SK-N-SH treated with all-trans-retinoic acid at 6 μM for 48 hours (cell line): Measurements from ENCODE around the gene POLR3A.
A peak's percentile ranks its signal among the peaks of the same experiment; 100 is the strongest.

Experiments used
- ATAC-seq: fragments of 200-7000 bp; cut with Tn5 transposase; 3 replicates; pipeline ENCODE4 v1.9.1; 2020; ENCODE audit warnings: mild to moderate bottlenecking, moderate library complexity
- BACH2 ChIP-seq: fragments of 250-450 bp; sonication (Bioruptor Pico); IDR thresholded peaks from 2 replicates; pipeline ENCODE4 v1.9.0; 2021; ENCODE audit warnings: mild to moderate bottlenecking, borderline replicate concordance
- CSDC2 ChIP-seq: fragments of 250-450 bp; sonication (Bioruptor Pico); IDR thresholded peaks from 2 replicates; pipeline ENCODE4 v1.5.0; 2020; ENCODE audit warnings: mild to moderate bottlenecking, moderate library complexity
- ESRRG ChIP-seq: fragments of 250-450 bp; sonication (Bioruptor Pico); IDR thresholded peaks from 2 replicates; pipeline ENCODE4 v1.6.1; 2021; ENCODE audit warnings: mild to moderate bottlenecking
- GLIS3 ChIP-seq: fragments of 250-450 bp; sonication (Bioruptor Pico); IDR thresholded peaks from 2 replicates; pipeline ENCODE4 v1.5.0; 2020; ENCODE audit warnings: mild to moderate bottlenecking, moderate library complexity
- ISL1 ChIP-seq: fragments of 250-450 bp; sonication (Bioruptor Pico); IDR thresholded peaks from 2 replicates; pipeline ENCODE4 v2.1.2; 2022; ENCODE audit warnings: mild to moderate bottlenecking, moderate library complexity
- OSR1 ChIP-seq: fragments of 250-450 bp; sonication (Bioruptor Pico); IDR thresholded peaks from 2 replicates; pipeline ENCODE4 v1.8.0; 2022; ENCODE audit warnings: moderate library complexity, mild to moderate bottlenecking, inconsistent platforms
- PPARA ChIP-seq: fragments of 250-450 bp; sonication (Bioruptor Pico); IDR thresholded peaks from 2 replicates; pipeline ENCODE4 v1.5.0; 2020; ENCODE audit warnings: mild to moderate bottlenecking, borderline replicate concordance
- RARB ChIP-seq: fragments of 250-450 bp; sonication (Bioruptor Pico); IDR thresholded peaks from 2 replicates; pipeline ENCODE4 v1.8.0; 2021; ENCODE audit warnings: mild to moderate bottlenecking, moderate library complexity
- TOX ChIP-seq: fragments of 250-450 bp; sonication (Bioruptor Pico); IDR thresholded peaks from 2 replicates; pipeline ENCODE4 v1.8.0; 2021; ENCODE audit warnings: mild to moderate bottlenecking, moderate library complexity, borderline replicate concordance
- ZNF565 ChIP-seq: fragments of 450-650 bp; formaldehyde crosslinking; conservative IDR thresholded peaks from 2 replicates; pipeline ENCODE4 v1.5.0; 2020; ENCODE audit warnings: low read depth, mild to moderate bottlenecking, moderate library complexity
- ZNF8 ChIP-seq: fragments of 450-650 bp; formaldehyde crosslinking; IDR thresholded peaks from 2 replicates; pipeline ENCODE4 v1.5.0; 2020; ENCODE audit warnings: mild to moderate bottlenecking, moderate library complexity
- TF ChIP-seq, protein P1 (sequence below): fragments of 250-450 bp; sonication (Bioruptor Pico); IDR thresholded peaks from 2 replicates; pipeline ENCODE4 v1.8.0; 2020; ENCODE audit warnings: mild to moderate bottlenecking, moderate library complexity, borderline replicate concordance
- TF ChIP-seq, protein P2 (sequence below): fragments of 250-450 bp; sonication (Bioruptor Pico); IDR thresholded peaks from 2 replicates; pipeline ENCODE4 v1.5.1; 2021; ENCODE audit warnings: mild to moderate bottlenecking, moderate library complexity
- TF ChIP-seq, protein P3 (sequence below): fragments of 250-450 bp; sonication (Bioruptor Pico); IDR thresholded peaks from 2 replicates; pipeline ENCODE4 v1.8.0; 2021; ENCODE audit warnings: low read depth, mild to moderate bottlenecking, moderate library complexity, borderline replicate concordance
- TF ChIP-seq, protein P4 (sequence below): fragments of 250-450 bp; sonication (Bioruptor Pico); IDR thresholded peaks from 2 replicates; pipeline ENCODE4 v1.5.0; 2020; ENCODE audit warnings: mild to moderate bottlenecking, moderate library complexity

POLR3A gene

DNA sequence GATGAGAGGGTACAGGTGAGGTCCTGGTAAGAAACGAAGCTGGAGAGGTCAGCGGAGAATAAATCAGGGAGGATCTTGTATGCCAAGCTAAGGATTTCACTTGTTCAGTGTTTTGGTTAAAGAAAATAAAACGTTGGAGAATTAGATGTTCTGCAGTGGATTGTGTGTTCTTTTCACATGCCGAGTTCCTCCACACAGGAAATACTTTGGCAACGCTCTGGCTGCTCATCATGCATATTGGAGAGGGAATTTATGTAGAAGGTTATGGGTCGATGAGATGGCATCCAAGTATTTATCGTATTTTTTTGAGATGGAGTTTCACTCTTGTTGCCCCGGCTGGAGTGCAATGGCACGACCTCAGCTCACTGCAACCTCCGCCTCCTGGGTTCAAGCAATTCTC, 15.4 kb upstream of the POLR3A start:
- TF ChIP-seq, protein P1, sequence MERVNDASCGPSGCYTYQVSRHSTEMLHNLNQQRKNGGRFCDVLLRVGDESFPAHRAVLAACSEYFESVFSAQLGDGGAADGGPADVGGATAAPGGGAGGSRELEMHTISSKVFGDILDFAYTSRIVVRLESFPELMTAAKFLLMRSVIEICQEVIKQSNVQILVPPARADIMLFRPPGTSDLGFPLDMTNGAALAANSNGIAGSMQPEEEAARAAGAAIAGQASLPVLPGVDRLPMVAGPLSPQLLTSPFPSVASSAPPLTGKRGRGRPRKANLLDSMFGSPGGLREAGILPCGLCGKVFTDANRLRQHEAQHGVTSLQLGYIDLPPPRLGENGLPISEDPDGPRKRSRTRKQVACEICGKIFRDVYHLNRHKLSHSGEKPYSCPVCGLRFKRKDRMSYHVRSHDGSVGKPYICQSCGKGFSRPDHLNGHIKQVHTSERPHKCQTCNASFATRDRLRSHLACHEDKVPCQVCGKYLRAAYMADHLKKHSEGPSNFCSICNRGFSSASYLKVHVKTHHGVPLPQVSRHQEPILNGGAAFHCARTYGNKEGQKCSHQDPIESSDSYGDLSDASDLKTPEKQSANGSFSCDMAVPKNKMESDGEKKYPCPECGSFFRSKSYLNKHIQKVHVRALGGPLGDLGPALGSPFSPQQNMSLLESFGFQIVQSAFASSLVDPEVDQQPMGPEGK, result no peak
- TF ChIP-seq, protein P2, sequence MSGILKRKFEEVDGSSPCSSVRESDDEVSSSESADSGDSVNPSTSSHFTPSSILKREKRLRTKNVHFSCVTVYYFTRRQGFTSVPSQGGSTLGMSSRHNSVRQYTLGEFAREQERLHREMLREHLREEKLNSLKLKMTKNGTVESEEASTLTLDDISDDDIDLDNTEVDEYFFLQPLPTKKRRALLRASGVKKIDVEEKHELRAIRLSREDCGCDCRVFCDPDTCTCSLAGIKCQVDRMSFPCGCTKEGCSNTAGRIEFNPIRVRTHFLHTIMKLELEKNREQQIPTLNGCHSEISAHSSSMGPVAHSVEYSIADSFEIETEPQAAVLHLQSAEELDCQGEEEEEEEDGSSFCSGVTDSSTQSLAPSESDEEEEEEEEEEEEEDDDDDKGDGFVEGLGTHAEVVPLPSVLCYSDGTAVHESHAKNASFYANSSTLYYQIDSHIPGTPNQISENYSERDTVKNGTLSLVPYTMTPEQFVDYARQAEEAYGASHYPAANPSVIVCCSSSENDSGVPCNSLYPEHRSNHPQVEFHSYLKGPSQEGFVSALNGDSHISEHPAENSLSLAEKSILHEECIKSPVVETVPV (CRISPR knock-in tag), result no peak
- TF ChIP-seq ESRRG (CRISPR knock-in tag), result no peak
- no peak for TF ChIP-seq BACH2 (CRISPR knock-in tag)
- TF ChIP-seq PPARA, result no peak
- TF ChIP-seq, protein P3, sequence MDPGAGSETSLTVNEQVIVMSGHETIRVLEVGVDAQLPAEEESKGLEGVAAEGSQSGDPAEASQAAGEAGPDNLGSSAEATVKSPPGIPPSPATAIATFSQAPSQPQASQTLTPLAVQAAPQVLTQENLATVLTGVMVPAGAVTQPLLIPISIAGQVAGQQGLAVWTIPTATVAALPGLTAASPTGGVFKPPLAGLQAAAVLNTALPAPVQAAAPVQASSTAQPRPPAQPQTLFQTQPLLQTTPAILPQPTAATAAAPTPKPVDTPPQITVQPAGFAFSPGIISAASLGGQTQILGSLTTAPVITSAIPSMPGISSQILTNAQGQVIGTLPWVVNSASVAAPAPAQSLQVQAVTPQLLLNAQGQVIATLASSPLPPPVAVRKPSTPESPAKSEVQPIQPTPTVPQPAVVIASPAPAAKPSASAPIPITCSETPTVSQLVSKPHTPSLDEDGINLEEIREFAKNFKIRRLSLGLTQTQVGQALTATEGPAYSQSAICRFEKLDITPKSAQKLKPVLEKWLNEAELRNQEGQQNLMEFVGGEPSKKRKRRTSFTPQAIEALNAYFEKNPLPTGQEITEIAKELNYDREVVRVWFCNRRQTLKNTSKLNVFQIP (CRISPR knock-in tag), result no peak
- no peak for TF ChIP-seq OSR1 (CRISPR knock-in tag)
- TF ChIP-seq GLIS3 (CRISPR knock-in tag), result no peak
- TF ChIP-seq ISL1 (CRISPR knock-in tag), result no peak
- ATAC-seq, result no peak

GRCh38 chr10:78044179-78044578, 14.9 kb upstream of the POLR3A start:
- TF ChIP-seq ZNF8, result no peak
- TF ChIP-seq GLIS3 (CRISPR knock-in tag), result no peak
- TF ChIP-seq ISL1 (CRISPR knock-in tag), result no peak
- no peak for TF ChIP-seq ZNF565 (CRISPR knock-in tag)
- ATAC-seq, result peak; percentile 6

- TF ChIP-seq GLIS3 (CRISPR knock-in tag) (no peak), TOX (CRISPR knock-in tag) (no peak), RARB (CRISPR knock-in tag) (no peak), OSR1 (CRISPR knock-in tag) (no peak), CSDC2 (CRISPR knock-in tag) (no peak), ISL1 (CRISPR knock-in tag) (no peak)
- TF ChIP-seq, protein P3 (CRISPR knock-in tag), result no peak
- TF ChIP-seq, protein P4, sequence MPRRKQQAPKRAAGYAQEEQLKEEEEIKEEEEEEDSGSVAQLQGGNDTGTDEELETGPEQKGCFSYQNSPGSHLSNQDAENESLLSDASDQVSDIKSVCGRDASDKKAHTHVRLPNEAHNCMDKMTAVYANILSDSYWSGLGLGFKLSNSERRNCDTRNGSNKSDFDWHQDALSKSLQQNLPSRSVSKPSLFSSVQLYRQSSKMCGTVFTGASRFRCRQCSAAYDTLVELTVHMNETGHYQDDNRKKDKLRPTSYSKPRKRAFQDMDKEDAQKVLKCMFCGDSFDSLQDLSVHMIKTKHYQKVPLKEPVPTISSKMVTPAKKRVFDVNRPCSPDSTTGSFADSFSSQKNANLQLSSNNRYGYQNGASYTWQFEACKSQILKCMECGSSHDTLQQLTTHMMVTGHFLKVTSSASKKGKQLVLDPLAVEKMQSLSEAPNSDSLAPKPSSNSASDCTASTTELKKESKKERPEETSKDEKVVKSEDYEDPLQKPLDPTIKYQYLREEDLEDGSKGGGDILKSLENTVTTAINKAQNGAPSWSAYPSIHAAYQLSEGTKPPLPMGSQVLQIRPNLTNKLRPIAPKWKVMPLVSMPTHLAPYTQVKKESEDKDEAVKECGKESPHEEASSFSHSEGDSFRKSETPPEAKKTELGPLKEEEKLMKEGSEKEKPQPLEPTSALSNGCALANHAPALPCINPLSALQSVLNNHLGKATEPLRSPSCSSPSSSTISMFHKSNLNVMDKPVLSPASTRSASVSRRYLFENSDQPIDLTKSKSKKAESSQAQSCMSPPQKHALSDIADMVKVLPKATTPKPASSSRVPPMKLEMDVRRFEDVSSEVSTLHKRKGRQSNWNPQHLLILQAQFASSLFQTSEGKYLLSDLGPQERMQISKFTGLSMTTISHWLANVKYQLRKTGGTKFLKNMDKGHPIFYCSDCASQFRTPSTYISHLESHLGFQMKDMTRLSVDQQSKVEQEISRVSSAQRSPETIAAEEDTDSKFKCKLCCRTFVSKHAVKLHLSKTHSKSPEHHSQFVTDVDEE (CRISPR knock-in tag), result no peak
- TF ChIP-seq, protein P1, result no peak
- TF ChIP-seq, protein P2 (CRISPR knock-in tag), result no peak
- ATAC-seq, result no peak
Measured at GRCh38 chr10:78042752-78043104, 13.4 kb upstream of the POLR3A start.
